Measurements from ENCODE around the gene NBAS.

DNA sequence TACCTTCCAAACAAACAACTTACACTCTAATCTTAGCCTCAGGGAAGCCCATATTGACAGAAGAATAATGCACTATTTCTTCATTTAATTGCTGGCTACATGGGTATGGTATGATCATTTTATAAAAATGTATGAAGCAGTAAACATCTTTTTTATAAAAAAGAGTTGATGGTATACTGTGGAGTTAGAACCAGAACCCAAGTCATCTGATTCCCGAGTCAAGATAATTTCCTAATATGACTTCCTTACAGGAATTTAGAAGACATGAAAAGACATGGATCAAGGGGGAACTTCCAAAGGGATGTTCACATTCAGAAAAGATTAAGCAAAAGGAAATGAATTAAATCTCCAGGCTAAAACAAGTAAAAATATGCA is 171.8 kb downstream of the NBAS start:
- TF ChIP-seq POLR2AphosphoS5 (IDR thresholded peaks at IDR 0.05; ENCODE audit: low read depth, low read length) (no peak), TAF1 (IDR thresholded peaks at IDR 0.05; ENCODE audit: borderline replicate concordance, insufficient read depth, low read length) (no peak), SIN3A (IDR thresholded peaks at IDR 0.05; ENCODE audit: borderline replicate concordance, insufficient read depth, low read length) (no peak), FOXP2 (optimal IDR thresholded peaks at IDR 0.05; ENCODE audit: borderline replicate concordance, extremely low read depth, extremely low read length, insufficient read depth) (no peak)
- TF ChIP-seq, protein P1, sequence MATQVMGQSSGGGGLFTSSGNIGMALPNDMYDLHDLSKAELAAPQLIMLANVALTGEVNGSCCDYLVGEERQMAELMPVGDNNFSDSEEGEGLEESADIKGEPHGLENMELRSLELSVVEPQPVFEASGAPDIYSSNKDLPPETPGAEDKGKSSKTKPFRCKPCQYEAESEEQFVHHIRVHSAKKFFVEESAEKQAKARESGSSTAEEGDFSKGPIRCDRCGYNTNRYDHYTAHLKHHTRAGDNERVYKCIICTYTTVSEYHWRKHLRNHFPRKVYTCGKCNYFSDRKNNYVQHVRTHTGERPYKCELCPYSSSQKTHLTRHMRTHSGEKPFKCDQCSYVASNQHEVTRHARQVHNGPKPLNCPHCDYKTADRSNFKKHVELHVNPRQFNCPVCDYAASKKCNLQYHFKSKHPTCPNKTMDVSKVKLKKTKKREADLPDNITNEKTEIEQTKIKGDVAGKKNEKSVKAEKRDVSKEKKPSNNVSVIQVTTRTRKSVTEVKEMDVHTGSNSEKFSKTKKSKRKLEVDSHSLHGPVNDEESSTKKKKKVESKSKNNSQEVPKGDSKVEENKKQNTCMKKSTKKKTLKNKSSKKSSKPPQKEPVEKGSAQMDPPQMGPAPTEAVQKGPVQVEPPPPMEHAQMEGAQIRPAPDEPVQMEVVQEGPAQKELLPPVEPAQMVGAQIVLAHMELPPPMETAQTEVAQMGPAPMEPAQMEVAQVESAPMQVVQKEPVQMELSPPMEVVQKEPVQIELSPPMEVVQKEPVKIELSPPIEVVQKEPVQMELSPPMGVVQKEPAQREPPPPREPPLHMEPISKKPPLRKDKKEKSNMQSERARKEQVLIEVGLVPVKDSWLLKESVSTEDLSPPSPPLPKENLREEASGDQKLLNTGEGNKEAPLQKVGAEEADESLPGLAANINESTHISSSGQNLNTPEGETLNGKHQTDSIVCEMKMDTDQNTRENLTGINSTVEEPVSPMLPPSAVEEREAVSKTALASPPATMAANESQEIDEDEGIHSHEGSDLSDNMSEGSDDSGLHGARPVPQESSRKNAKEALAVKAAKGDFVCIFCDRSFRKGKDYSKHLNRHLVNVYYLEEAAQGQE (IDR thresholded peaks at IDR 0.05; ENCODE audit: insufficient read depth in 1 of 2, low read depth in 2 of 2, low read length in 2 of 2) = no peak

Measured in PFSK-1 (cell line).